Ishikawa (cell line): ENCODE data around the gene GPR78.

Source experiments
- CEBPB ChIP-seq: IDR thresholded peaks from 2 replicates; pipeline ENCODE4 v1.6.1; 2012
- CREB1 ChIP-seq: IDR thresholded peaks from 2 replicates; pipeline ENCODE4 v1.6.1; 2012; ENCODE audit warnings: low read depth
- EGR1 ChIP-seq: IDR thresholded peaks from 2 replicates; pipeline ENCODE4 v1.6.1; 2012
- EP300 ChIP-seq: IDR thresholded peaks from 2 replicates; pipeline ENCODE4 v1.6.1; 2012; ENCODE audit warnings: borderline replicate concordance
- FOXM1 ChIP-seq: IDR thresholded peaks from 2 replicates; pipeline ENCODE4 v1.6.1; 2012; ENCODE audit warnings: low read depth, borderline replicate concordance
- NFIC ChIP-seq: IDR thresholded peaks from 2 replicates; pipeline ENCODE4 v1.6.1; 2012
- RAD21 ChIP-seq: IDR thresholded peaks from 2 replicates; pipeline ENCODE4 v1.6.1; 2012; ENCODE audit warnings: low read depth
- REST ChIP-seq: IDR thresholded peaks from 2 replicates; pipeline ENCODE4 v1.6.1; 2012; ENCODE audit warnings: low read depth, mild to moderate bottlenecking
- TAF1 ChIP-seq: IDR thresholded peaks from 2 replicates; pipeline ENCODE4 v1.6.1; 2012; ENCODE audit warnings: low read depth, mild to moderate bottlenecking
- TCF12 ChIP-seq: IDR thresholded peaks from 2 replicates; pipeline ENCODE4 v1.6.1; 2012; ENCODE audit warnings: low read depth
- TEAD4 ChIP-seq: IDR thresholded peaks from 2 replicates; pipeline ENCODE4 v1.6.1; 2012
- USF1 ChIP-seq: IDR thresholded peaks from 2 replicates; pipeline ENCODE4 v1.6.1; 2012
- YY1 ChIP-seq: IDR thresholded peaks from 2 replicates; pipeline ENCODE4 v1.6.1; 2012; ENCODE audit warnings: low read depth
- ZBTB7A ChIP-seq: IDR thresholded peaks from 2 replicates; pipeline ENCODE4 v1.6.1; 2012; ENCODE audit warnings: low read depth
- TF ChIP-seq, protein P1 (sequence below): IDR thresholded peaks from 2 replicates; pipeline ENCODE4 v1.6.1; 2012

Gene GPR78

GRCh38 chr4:8600686-8601085 lies 20.5 kb downstream of the GPR78 start:
- no peak for TF ChIP-seq TCF12
- no peak for TF ChIP-seq REST
- TF ChIP-seq EP300, result no peak
- no peak for TF ChIP-seq CREB1
- no peak for TF ChIP-seq ZBTB7A
- no peak for TF ChIP-seq TEAD4
- TF ChIP-seq USF1, result no peak
- TF ChIP-seq YY1, result no peak
- TF ChIP-seq, protein P1, sequence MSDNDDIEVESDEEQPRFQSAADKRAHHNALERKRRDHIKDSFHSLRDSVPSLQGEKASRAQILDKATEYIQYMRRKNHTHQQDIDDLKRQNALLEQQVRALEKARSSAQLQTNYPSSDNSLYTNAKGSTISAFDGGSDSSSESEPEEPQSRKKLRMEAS, result no peak
- no peak for TF ChIP-seq FOXM1
- TF ChIP-seq EGR1, result no peak
- no peak for TF ChIP-seq RAD21
- TF ChIP-seq TAF1, result no peak

DNA sequence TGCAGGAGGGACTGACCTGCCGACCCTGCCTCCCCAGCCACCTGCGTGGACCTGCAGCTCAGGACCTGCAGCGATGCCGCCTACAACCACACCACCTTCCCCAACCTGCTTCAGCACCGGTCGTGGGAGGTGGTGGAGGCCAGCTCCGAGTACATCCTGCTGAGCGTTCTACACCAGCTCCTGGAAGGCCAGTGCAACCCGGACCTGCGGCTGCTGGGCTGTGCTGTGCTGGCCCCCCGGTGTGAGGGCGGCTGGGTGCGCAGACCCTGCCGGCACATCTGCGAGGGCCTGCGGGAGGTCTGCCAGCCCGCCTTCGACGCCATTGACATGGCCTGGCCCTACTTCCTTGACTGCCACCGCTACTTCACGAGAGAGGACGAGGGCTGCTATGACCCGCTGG lies 20.9 kb downstream of the GPR78 start:
- TF ChIP-seq REST (no peak), YY1 (no peak), TCF12 (no peak), NFIC (no peak), ZBTB7A (no peak), CREB1 (no peak), FOXM1 (no peak), TEAD4 (no peak)
- TF ChIP-seq, protein P1, result no peak

GRCh38 chr4:8601556-8601955 lies 21.4 kb downstream of the GPR78 start:
- no peak for TF ChIP-seq NFIC
- no peak for TF ChIP-seq REST
- TF ChIP-seq CREB1, result no peak
- no peak for TF ChIP-seq EP300
- no peak for TF ChIP-seq EGR1
- no peak for TF ChIP-seq CEBPB
- no peak for TF ChIP-seq RAD21
- TF ChIP-seq FOXM1, result no peak
- TF ChIP-seq ZBTB7A, result no peak
- TF ChIP-seq, protein P1, result no peak
- TF ChIP-seq TCF12, result no peak
- TF ChIP-seq TAF1, result no peak
- TF ChIP-seq USF1, result no peak

DNA sequence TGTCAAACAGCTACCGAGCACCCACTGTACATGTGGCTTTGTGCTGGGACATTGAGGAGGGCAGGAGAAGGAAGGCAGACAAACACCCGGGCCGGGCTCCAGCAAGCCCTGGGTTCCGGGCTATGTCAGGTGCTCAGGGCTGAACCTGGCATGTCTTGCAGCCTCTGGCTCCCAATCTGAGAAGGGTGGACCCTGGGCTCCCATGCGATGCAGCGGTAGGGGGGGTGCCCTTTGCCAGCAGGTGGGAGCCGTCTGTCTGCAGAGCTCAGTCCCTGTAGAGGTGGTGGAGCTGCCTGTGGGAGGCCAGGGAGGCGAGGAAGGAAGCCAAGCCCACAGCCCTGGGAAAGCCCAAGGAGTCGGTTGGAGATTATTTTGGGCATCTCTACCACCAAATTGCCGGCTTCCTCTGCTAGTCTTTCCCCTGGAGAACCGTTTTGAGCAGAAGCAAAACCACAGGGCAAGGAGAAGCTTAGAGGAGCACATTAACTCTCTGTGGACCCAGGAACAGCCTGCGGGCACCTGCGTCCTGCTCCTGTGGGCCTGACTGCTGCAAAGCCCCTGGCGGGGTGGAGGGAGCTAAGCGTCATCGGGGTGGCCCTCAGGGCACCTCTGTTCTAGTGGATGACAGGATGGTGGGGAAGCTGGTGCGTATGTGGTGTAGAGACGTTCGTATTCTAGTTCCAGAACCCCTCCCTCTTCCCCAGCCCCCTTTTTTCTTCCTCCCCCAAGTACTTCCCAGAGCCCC lies 22.7 kb downstream of the GPR78 start:
- TF ChIP-seq EGR1 (no peak), YY1 (no peak), USF1 (no peak), TEAD4 (no peak), EP300 (no peak), TCF12 (no peak), CREB1 (no peak)
- TF ChIP-seq, protein P1, result no peak
